Transverse colon (tissue), 4 donors: Measurements from ENCODE around the gene SNRNP70. TPM values are rescaled to one million over a fixed set of nuclear protein-coding genes. Genes with fewer than 3 reads are reported as not detected.
"Not testable (repeated sequence)": the region's sequence is repeated elsewhere in the genome, so short reads cannot be mapped to it uniquely, and the experiment has no call there.

Experiments
- DNase-seq: peaks from one replicate; pipeline ENCODE4 v3.0.0-alpha.2; 2019
- H3K27ac ChIP-seq, 4 donors: fragments of 200-600 bp; sonication (generic); 2 replicates each; pipeline ENCODE4 v1.5.1; 2016 to 2018; ENCODE audit warnings: inconsistent platforms in 4 of 4
- H3K27me3 ChIP-seq: fragments of 200-600 bp; sonication (generic); 2 replicates; pipeline ENCODE4 v1.5.1; 2017; ENCODE audit warnings: inconsistent platforms
- H3K36me3 ChIP-seq, 4 donors: fragments of 200-600 bp; sonication (generic); 2 replicates each; pipeline ENCODE4 v1.5.1; 2017 to 2019; ENCODE audit warnings: inconsistent platforms in 4 of 4
- H3K4me1 ChIP-seq, 4 donors: fragments of 200-600 bp; sonication (generic); 2 replicates each; pipeline ENCODE4 v1.5.1; 2017 to 2020; ENCODE audit warnings: inconsistent platforms in 4 of 4
- H3K4me3 ChIP-seq, 4 donors: fragments of 200-600 bp; sonication (generic); 1 replicate in 1 of 4; 2 replicates in 3 of 4; pipeline versions ENCODE4 v1.5.1 to v1.6.1; 2017 to 2019; ENCODE audit warnings: inconsistent platforms in 4 of 4
- H3K9me3 ChIP-seq, 2 donors: fragments of 200-600 bp; sonication (generic); 2 replicates each; pipeline ENCODE4 v1.5.1; 2017 to 2019; ENCODE audit warnings: inconsistent platforms in 2 of 2
- EP300 ChIP-seq: sonication (generic); formaldehyde crosslinking; IDR thresholded peaks from one replicate; pipeline ENCODE4 v1.6.1; 2017; ENCODE audit warnings: antibody characterized with exemption, low read depth
- POLR2A ChIP-seq: fragments of 450-650 bp; IDR thresholded peaks from one replicate; pipeline ENCODE4 v1.6.1; 2016; ENCODE audit warnings: antibody characterized with exemption, mild to moderate bottlenecking, moderate library complexity
- POLR2AphosphoS5 ChIP-seq, 3 donors: sonication (generic); formaldehyde crosslinking; IDR thresholded peaks; one replicate each; pipeline ENCODE4 v1.6.1; 2016; ENCODE audit warnings: antibody characterized with exemption in 3 of 3
- WGBS, 2 donors: methylation state at CpG; one replicate each; pipeline ENCODE4 v1.1.5; 2018; ENCODE audit warnings: low coverage in 1 of 2; 5-methylcytosine and 5-hydroxymethylcytosine counted together
- in situ Hi-C, 4 donors: fragments of 200-750 bp; cut with MboI; loops; one replicate each; pipeline versions ENCODE4 v1.15.0 to v1.15.1; 2017; ENCODE audit warnings: low sequenced_read_pairs in 3 of 4, low pct_ligation_motif_present in 1 of 4, low pct_unique_long_range_greater_than_20kb in 1 of 4
- intact Hi-C: fragments of 100-400 bp; cut with DNase I; formaldehyde crosslinking; loops from one replicate; pipeline ENCODE4 v1.15.1; 2023; ENCODE audit warnings: low total_unique reads
- total RNA-seq, 4 donors: library from RNA; depleted of rRNA; stranded (reverse); fragments of >200 nt; gene quantifications; one replicate each; pipeline ENCODE4 v1.1.0, GENCODE V29; 2016
- TF ChIP-seq, protein P1 (sequence below), 5 experiments: fragments of 200-600 bp in 3 of 5; fragments of 450-650 bp in 2 of 5; sonication (generic) in 3 of 5; IDR thresholded peaks; 1 replicate in 2 of 5; 2 replicates in 3 of 5; pipeline ENCODE4 v1.5.1; 2016 to 2017; ENCODE audit warnings: antibody characterized with exemption in 5 of 5, inconsistent platforms in 3 of 5, mild to moderate bottlenecking in 2 of 5, moderate library complexity in 1 of 5

SNRNP70 gene
- total RNA-seq, 4 donors from 2014 or later = 216 to 682 (median 292) TPM

DNA sequence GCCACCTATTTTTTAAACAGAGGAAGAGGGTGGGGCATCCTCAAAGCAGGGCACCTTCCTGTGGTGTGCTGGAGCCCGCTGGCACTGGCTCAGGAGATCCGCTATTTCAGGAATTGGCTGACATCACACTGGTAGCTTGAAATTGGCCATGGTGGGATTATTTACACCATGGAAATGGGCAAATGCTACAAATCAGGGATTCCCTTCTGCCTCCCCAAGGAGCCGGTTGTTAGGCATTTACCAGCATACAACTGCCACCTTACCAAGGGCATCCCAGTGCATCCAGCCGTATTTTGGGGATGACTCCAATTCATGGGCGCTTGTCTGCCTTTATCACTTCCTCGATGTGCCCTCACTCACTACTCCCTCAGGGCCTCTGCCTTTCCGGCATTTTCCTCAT, 55.7 kb downstream of the SNRNP70 start:
- TF ChIP-seq, protein P1, sequence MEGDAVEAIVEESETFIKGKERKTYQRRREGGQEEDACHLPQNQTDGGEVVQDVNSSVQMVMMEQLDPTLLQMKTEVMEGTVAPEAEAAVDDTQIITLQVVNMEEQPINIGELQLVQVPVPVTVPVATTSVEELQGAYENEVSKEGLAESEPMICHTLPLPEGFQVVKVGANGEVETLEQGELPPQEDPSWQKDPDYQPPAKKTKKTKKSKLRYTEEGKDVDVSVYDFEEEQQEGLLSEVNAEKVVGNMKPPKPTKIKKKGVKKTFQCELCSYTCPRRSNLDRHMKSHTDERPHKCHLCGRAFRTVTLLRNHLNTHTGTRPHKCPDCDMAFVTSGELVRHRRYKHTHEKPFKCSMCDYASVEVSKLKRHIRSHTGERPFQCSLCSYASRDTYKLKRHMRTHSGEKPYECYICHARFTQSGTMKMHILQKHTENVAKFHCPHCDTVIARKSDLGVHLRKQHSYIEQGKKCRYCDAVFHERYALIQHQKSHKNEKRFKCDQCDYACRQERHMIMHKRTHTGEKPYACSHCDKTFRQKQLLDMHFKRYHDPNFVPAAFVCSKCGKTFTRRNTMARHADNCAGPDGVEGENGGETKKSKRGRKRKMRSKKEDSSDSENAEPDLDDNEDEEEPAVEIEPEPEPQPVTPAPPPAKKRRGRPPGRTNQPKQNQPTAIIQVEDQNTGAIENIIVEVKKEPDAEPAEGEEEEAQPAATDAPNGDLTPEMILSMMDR (IDR thresholded peaks at IDR 0.05) = no peak
- no peak for TF ChIP-seq EP300
- TF ChIP-seq POLR2A = no peak
- TF ChIP-seq POLR2AphosphoS5 (IDR thresholded peaks at IDR 0.05) = no peak
- peaks cover 4 to 27% (median 16%) of the 10 kb centered on the region in 4 donors for H3K4me1 ChIP-seq
- H3K27me3 ChIP-seq = no peaks in the 10 kb centered on the region
- intact Hi-C loops (no loop called here), in situ Hi-C loops (loop anchor here in 2 of 4 donors (10.0 kb wide), 1 partner anchor 46 kb away; no protein-coding TSS in a partner anchor)
- H3K27ac ChIP-seq = no peak overlapping the region
- DNase-seq = no peak
- no peaks in the 10 kb centered on the region for H3K36me3 ChIP-seq
- 91 to 94% methylated on average over 3 to 7 of the region's 7 CpGs for WGBS, 2 donors
- no peaks in the 10 kb centered on the region for H3K9me3 ChIP-seq
- no peak overlapping the region for H3K4me3 ChIP-seq

DNA sequence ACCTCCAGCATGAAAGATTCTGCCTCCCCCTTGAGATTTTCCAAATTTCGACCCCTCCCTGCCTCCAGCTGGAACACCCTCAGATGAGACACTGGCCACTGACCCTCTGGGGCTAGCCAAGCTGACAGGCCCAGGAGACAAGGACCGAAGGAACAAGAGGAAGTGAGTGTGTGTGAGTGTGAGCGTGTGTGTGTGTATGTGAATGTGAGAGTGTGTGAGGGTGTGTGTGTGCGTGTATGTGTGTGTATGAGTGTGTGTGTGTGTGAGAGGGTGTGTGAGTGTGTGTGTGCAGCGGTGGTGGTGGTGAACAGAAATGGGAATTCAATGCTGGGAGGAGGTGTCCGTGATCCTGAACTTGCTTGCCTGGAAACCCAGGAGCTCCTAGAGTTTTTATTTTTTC, 56.1 kb downstream of the SNRNP70 start:
- in situ Hi-C loops = loop anchor here in 2 of 4 donors (10.0 kb wide), 1 partner anchor 47 kb away; no protein-coding TSS in a partner anchor
- Histone ChIP-seq H3K9me3 (no peaks in the 10 kb centered on the region), H3K4me1 (peaks cover 8 to 27% (median 19%) of the 10 kb centered on the region in 4 donors), H3K36me3 (no peaks in the 10 kb centered on the region), H3K27ac (no peak overlapping the region), H3K27me3 (no peaks in the 10 kb centered on the region), H3K4me3 (no peak overlapping the region)
- DNase-seq = no peak
- intact Hi-C loops = no loop called here
- TF ChIP-seq, protein P1 (IDR thresholded peaks at IDR 0.05) = no peak
- TF ChIP-seq EP300 (no peak), POLR2AphosphoS5 (IDR thresholded peaks at IDR 0.05) (no peak), POLR2A (no peak)
- WGBS, 2 donors = 87 to 94% methylated on average over 6 of the region's 6 CpGs

DNA sequence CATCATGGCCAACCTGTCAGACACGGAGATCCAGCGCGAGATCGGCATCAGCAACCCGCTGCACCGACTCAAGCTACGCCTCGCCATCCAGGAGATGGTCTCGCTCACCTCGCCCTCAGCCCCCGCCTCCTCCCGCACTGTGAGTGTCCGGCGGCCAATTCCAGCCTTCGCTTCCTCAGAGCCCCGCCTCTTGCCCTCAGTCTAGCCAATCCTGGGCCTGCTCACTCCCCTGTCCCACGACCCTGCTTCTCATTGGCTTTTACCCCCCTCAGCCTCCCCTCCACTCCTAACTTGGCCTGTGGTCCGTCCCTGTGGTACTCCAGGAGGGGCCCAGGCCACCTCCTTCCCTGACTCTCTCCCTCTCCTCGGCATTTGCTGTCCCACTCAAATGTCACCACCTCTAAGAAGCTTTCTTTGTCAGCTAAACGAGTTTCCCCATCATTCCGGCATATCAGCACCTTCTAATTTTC, 57.6 kb downstream of the SNRNP70 start:
- DNase-seq = peak; percentile 91
- no peak overlapping the region for H3K27ac ChIP-seq
- intact Hi-C loops = no loop called here
- H3K4me1 ChIP-seq = peaks cover 9 to 28% (median 18%) of the 10 kb centered on the region in 4 donors
- no peaks in the 10 kb centered on the region for H3K27me3 ChIP-seq
- H3K9me3 ChIP-seq = no peaks in the 10 kb centered on the region
- H3K4me3 ChIP-seq = peak overlapping the region in 3 of 4 donors; percentile 27 to 47 (median 34)
- H3K36me3 ChIP-seq = no peaks in the 10 kb centered on the region
- in situ Hi-C loops = loop anchor here in 2 of 4 donors (10.0 kb wide), 1 partner anchor 48 kb away; no protein-coding TSS in a partner anchor
- 4 to 23% methylated on average over 3 to 19 of the region's 21 CpGs for WGBS, 2 donors
- TF ChIP-seq POLR2A = no peak
- TF ChIP-seq POLR2AphosphoS5 (IDR thresholded peaks at IDR 0.05) = peak; percentile 8 to 20 (median 10)
- TF ChIP-seq, protein P1 (IDR thresholded peaks at IDR 0.05) = no peak

DNA sequence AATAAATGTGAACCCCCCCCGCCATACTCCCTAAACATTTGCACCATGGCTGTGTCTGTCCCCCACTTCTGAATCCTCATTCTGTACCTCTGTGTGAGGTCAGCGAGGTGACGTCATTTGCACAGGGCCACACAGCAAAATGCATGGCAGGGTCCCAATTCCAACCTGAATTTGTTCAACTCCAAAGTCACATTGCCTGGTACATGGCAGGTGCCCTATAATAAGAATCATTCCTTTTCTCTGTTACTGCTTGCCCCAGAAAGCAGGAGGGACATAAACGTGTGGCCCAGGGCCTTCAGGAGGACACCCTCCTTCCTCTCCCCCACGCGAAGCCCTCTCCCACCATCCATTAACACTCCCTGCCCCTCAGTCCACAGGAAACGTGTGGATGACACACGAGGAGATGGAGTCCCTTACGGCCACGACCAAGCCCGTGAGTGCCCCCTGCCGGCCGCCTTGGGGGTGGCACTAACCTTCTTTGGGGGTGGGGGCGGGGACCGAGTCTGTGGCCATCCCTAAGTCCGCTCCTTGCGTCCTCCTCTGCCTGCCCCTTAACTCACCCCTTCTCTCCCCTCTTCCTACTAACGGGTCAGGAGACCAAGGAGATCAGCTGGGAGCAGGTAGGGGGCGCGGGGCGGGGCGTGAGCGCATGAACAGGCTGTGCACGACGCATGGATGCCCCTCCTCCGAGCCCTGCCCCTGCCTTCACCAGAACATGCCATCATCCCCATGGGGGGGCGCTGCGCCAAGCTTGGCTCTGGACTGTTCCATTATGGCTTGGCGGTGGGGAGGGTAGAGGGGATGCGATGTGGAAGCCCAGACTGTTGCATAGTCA, 60.5 kb downstream of the SNRNP70 start:
- no peak for TF ChIP-seq POLR2A
- TF ChIP-seq, protein P1 (IDR thresholded peaks at IDR 0.05) = peak; percentile 83 to 96 (median 92)
- Histone ChIP-seq H3K4me1 (peaks cover 13 to 40% (median 36%) of the 10 kb centered on the region in 4 donors), H3K9me3 (no peaks in the 10 kb centered on the region), H3K36me3 (no peaks in the 10 kb centered on the region), H3K27me3 (no peaks in the 10 kb centered on the region), H3K27ac (no peak overlapping the region), H3K4me3 (peak overlapping the region in 2 of 4 donors; percentile 11 to 17)
- in situ Hi-C loops (loop anchor here in 2 of 4 donors (10.0 kb wide), 1 partner anchor 51 kb away; no protein-coding TSS in a partner anchor), intact Hi-C loops (loop anchor here (5.0 kb wide), 1 partner anchor 48 kb away; no protein-coding TSS in a partner anchor)
- peak; percentile 86 for DNase-seq
- WGBS, 2 donors = 0 to 8% methylated on average over 7 to 27 of the region's 30 CpGs

DNA sequence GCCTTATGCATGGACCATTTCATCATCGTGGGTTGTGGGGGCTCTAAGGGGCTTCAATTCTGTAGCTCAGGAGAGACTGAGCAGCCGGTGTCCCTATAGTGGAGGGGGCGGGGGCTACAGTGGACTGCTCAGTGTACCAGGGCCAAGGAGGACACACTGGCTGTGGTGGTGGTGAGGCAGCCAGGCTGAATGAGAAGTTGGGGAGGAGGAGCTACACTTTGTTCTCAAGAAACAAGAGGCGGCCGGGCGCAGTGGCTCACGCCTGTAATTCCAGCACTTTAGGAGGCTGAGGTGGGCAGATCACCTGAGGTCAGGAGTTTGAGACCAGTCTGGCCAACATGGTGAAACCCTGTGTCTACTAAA, 61.1 kb downstream of the SNRNP70 start:
- in situ Hi-C loops = loop anchor here in 2 of 4 donors (10.0 kb wide), 1 partner anchor 52 kb away; no protein-coding TSS in a partner anchor
- H3K4me1 ChIP-seq = peaks cover 17 to 46% (median 42%) of the 10 kb centered on the region in 4 donors
- not testable (repeated sequence) for H3K36me3 ChIP-seq, H3K9me3 ChIP-seq, DNase-seq, H3K27me3 ChIP-seq, H3K4me3 ChIP-seq, H3K27ac ChIP-seq
- intact Hi-C loops = loop anchor here (5.0 kb wide), 1 partner anchor 49 kb away; no protein-coding TSS in a partner anchor
- 32% methylated on average over 7 of the region's 7 CpGs; no CpG with 5 or more reads in 1 of the 2 donors for WGBS, 2 donors
